GM23338 (cell line): Measurements from ENCODE around the gene STK39. TPM values are rescaled to one million over a fixed set of nuclear protein-coding genes. Genes with fewer than 3 reads are reported as not detected.

Experiments
- ATAC-seq: fragments of 200-7000 bp; cut with Tn5 transposase; 3 replicates; pipeline ENCODE4 v1.9.1; 2020
- DNase-seq: peaks from one replicate; pipeline ENCODE4 v3.0.0-alpha.2; 2015; ENCODE audit warnings: low spot score
- H2AFZ ChIP-seq: fragments of 200-600 bp; sonication (generic); 2 replicates; pipeline ENCODE4 v1.8.0; 2016; ENCODE audit warnings: antibody characterized with exemption, mild to moderate bottlenecking, moderate library complexity
- H3F3A ChIP-seq: fragments of 200-600 bp; sonication (generic); replicated peaks from 2 replicates; pipeline ENCODE4 v1.8.0; 2017; ENCODE audit warnings: antibody characterized with exemption, mixed run types, low read depth
- H3K27ac ChIP-seq: fragments of 200-600 bp; sonication (generic); 2 replicates; pipeline ENCODE4 v1.6.1; 2016; ENCODE audit warnings: low read depth
- H3K27me3 ChIP-seq: fragments of 200-600 bp; sonication (generic); 2 replicates; pipeline ENCODE4 v1.8.0; 2016; ENCODE audit warnings: mild to moderate bottlenecking, mixed run types, moderate library complexity; ENCODE audit not compliant: insufficient read depth
- H3K36me3 ChIP-seq: fragments of 200-600 bp; sonication (generic); 2 replicates; pipeline ENCODE4 v1.8.0; 2016; ENCODE audit warnings: mild to moderate bottlenecking; ENCODE audit not compliant: insufficient read depth
- H3K4me1 ChIP-seq: fragments of 200-600 bp; sonication (generic); 2 replicates; pipeline ENCODE4 v1.8.0; 2016; ENCODE audit warnings: mild to moderate bottlenecking, moderate library complexity; ENCODE audit not compliant: insufficient read depth
- H3K4me2 ChIP-seq: fragments of 200-600 bp; sonication (generic); 2 replicates; pipeline ENCODE4 v1.7.1; 2017; ENCODE audit warnings: mixed run types
- H3K4me3 ChIP-seq: fragments of 200-600 bp; sonication (generic); 2 replicates; pipeline ENCODE4 v1.6.1; 2016; ENCODE audit warnings: mixed run types
- H3K79me2 ChIP-seq: fragments of 200-600 bp; sonication (generic); replicated peaks from 2 replicates; pipeline ENCODE4 v1.8.0; 2017; ENCODE audit warnings: mild to moderate bottlenecking; ENCODE audit not compliant: insufficient read depth
- H3K9me2 ChIP-seq: fragments of 200-600 bp; sonication (generic); 2 replicates; pipeline ENCODE4 v1.8.0; 2017; ENCODE audit not compliant: insufficient read depth
- H4K20me1 ChIP-seq: fragments of 200-600 bp; sonication (generic); replicated peaks from 2 replicates; pipeline ENCODE4 v1.8.0; 2017; ENCODE audit warnings: mild to moderate bottlenecking; ENCODE audit not compliant: insufficient read depth
- H3K27ac Mint-ChIP-seq: 2 replicates; pipeline ENCODE4 v1.8.0; 2020; ENCODE audit warnings: inconsistent platforms, mild to moderate bottlenecking, moderate library complexity, mixed read lengths
- H3K27me3 Mint-ChIP-seq: 3 replicates; pipeline ENCODE4 v1.8.0; 2022; ENCODE audit warnings: low read depth, mild to moderate bottlenecking, moderate library complexity, mixed read lengths, inconsistent platforms; ENCODE audit not compliant: insufficient read depth, poor library complexity
- H3K36me3 Mint-ChIP-seq: 3 replicates; pipeline ENCODE4 v1.8.0; 2021; ENCODE audit warnings: low read depth, mild to moderate bottlenecking, inconsistent platforms, moderate library complexity, mixed read lengths
- H3K4me1 Mint-ChIP-seq: 3 replicates; pipeline ENCODE4 v1.8.0; 2020; ENCODE audit warnings: mild to moderate bottlenecking, inconsistent platforms, mixed read lengths
- H3K4me3 Mint-ChIP-seq: 3 replicates; pipeline ENCODE4 v1.8.0; 2021; ENCODE audit warnings: moderate library complexity, mild to moderate bottlenecking, inconsistent platforms, mixed read lengths
- H3K9me3 Mint-ChIP-seq: 3 replicates; pipeline ENCODE4 v1.8.0; 2020; ENCODE audit warnings: moderate library complexity, mild to moderate bottlenecking, inconsistent platforms, mixed read lengths
- CREB1 ChIP-seq: fragments of 250-450 bp; sonication (Bioruptor Pico); IDR thresholded peaks from 2 replicates; pipeline ENCODE4 v1.5.0; 2020; ENCODE audit warnings: low read depth, mild to moderate bottlenecking, moderate library complexity
- EZH2 ChIP-seq: fragments of 200-600 bp; sonication (generic); IDR thresholded peaks from one replicate; pipeline ENCODE4 v1.8.0; 2017; ENCODE audit warnings: antibody characterized with exemption, mild to moderate bottlenecking, low read depth; ENCODE audit not compliant: unreplicated experiment
- EZH2phosphoT487 ChIP-seq: fragments of 200-600 bp; sonication (generic); IDR thresholded peaks from one replicate; pipeline ENCODE4 v1.8.1; 2018; ENCODE audit warnings: antibody characterized with exemption; ENCODE audit not compliant: unreplicated experiment
- JUNB ChIP-seq: IDR thresholded peaks from one replicate; pipeline ENCODE4 v1.6.1; 2016; ENCODE audit warnings: antibody characterized with exemption; ENCODE audit not compliant: unreplicated experiment
- NANOG ChIP-seq: IDR thresholded peaks from 2 replicates; pipeline ENCODE4 v1.6.1; 2016; ENCODE audit warnings: antibody characterized with exemption, borderline replicate concordance
- POLR2AphosphoS5 ChIP-seq: IDR thresholded peaks from 2 replicates; pipeline ENCODE4 v1.6.1; 2016; ENCODE audit warnings: antibody characterized with exemption, low read depth
- REST ChIP-seq: IDR thresholded peaks from one replicate; pipeline ENCODE4 v1.6.1; 2018; ENCODE audit warnings: antibody characterized with exemption; ENCODE audit not compliant: unreplicated experiment
- STAT1 ChIP-seq: IDR thresholded peaks from one replicate; pipeline ENCODE4 v1.6.1; 2016; ENCODE audit warnings: antibody characterized with exemption; ENCODE audit not compliant: unreplicated experiment
- ZNF114 ChIP-seq: fragments of 250-450 bp; sonication (Bioruptor Pico); IDR thresholded peaks from 2 replicates; pipeline ENCODE4 v1.5.0; 2020; ENCODE audit warnings: mild to moderate bottlenecking, moderate library complexity
- ZNF331 ChIP-seq: fragments of 250-450 bp; sonication (Bioruptor Pico); IDR thresholded peaks from 2 replicates; pipeline ENCODE4 v1.5.0; 2020; ENCODE audit warnings: low read depth, mild to moderate bottlenecking, moderate library complexity
- ZNF462 ChIP-seq: fragments of 250-450 bp; sonication (Bioruptor Pico); IDR thresholded peaks from 2 replicates; pipeline ENCODE4 v1.5.0; 2020; ENCODE audit warnings: mild to moderate bottlenecking, moderate library complexity
- polyA plus RNA-seq: library from polyadenylated mRNA; unstranded; fragments of >200 nt; fragmentation: Nextera tagmentation; extraction: Ambion mirVana; gene quantifications from 2 replicates; pipeline ENCODE4 v1.2.1, GENCODE V29; 2016
- total RNA-seq: library from RNA; depleted of rRNA; stranded (reverse); fragments of >200 nt; shearing (Covaris generic); gene quantifications from 2 replicates; pipeline ENCODE4 v1.2.3, GENCODE V29; 2014
- TF ChIP-seq, protein P1 (sequence below), 2 experiments: fragments of 200-600 bp in 1 of 2; sonication (generic) in 1 of 2; conservative IDR thresholded peaks; 2 replicates each; pipeline versions ENCODE4 v1.5.1 to v1.6.1; 2016 to 2017; ENCODE audit warnings: antibody characterized with exemption in 2 of 2, low read depth in 2 of 2, mild to moderate bottlenecking in 2 of 2, moderate library complexity in 1 of 2
- TF ChIP-seq, protein P2 (sequence below): IDR thresholded peaks from 2 replicates; pipeline ENCODE4 v1.6.1; 2016; ENCODE audit warnings: antibody characterized with exemption

STK39 gene
- total and polyA plus RNA-seq, 2 experiments from 2014 or later: 9.5 to 16.9 TPM

GRCh38 chr2:167962436-167963226 lies 284.8 kb downstream of the STK39 start:
- Histone ChIP-seq H3K4me3 (no peak overlapping the region), H3K4me1 (peaks cover 8% of the 10 kb centered on the region; the same call in 1 of the 2 replicates), H3K27me3 (no peaks in the 10 kb centered on the region), H3K9me2 (no peaks in the 10 kb centered on the region), H3K36me3 (no peaks in the 10 kb centered on the region), H2AFZ (no peak overlapping the region), H3F3A (no peaks in the 10 kb centered on the region), H3K27ac (no peak overlapping the region), H3K4me2 (no peak overlapping the region), H3K79me2 (no peaks in the 10 kb centered on the region), H4K20me1 (no peaks in the 10 kb centered on the region)
- no peaks in the 10 kb centered on the region for H3K27me3 Mint-ChIP-seq
- DNase-seq (no peak), ATAC-seq (no peak)
- peaks cover 22% of the 10 kb centered on the region for H3K4me1 Mint-ChIP-seq
- H3K9me3 Mint-ChIP-seq: no peaks in the 10 kb centered on the region
- H3K4me3 Mint-ChIP-seq: no peak overlapping the region
- peak overlapping the region; percentile 17; the same call in 1 of the 2 replicates for H3K27ac Mint-ChIP-seq
- H3K36me3 Mint-ChIP-seq: no peaks in the 10 kb centered on the region
- TF ChIP-seq ZNF462 (CRISPR knock-in tag): no peak
- no peak for TF ChIP-seq EZH2phosphoT487
- no peak for TF ChIP-seq EZH2
- TF ChIP-seq NANOG: no peak
- TF ChIP-seq ZNF114 (CRISPR knock-in tag): no peak
- TF ChIP-seq, protein P1, sequence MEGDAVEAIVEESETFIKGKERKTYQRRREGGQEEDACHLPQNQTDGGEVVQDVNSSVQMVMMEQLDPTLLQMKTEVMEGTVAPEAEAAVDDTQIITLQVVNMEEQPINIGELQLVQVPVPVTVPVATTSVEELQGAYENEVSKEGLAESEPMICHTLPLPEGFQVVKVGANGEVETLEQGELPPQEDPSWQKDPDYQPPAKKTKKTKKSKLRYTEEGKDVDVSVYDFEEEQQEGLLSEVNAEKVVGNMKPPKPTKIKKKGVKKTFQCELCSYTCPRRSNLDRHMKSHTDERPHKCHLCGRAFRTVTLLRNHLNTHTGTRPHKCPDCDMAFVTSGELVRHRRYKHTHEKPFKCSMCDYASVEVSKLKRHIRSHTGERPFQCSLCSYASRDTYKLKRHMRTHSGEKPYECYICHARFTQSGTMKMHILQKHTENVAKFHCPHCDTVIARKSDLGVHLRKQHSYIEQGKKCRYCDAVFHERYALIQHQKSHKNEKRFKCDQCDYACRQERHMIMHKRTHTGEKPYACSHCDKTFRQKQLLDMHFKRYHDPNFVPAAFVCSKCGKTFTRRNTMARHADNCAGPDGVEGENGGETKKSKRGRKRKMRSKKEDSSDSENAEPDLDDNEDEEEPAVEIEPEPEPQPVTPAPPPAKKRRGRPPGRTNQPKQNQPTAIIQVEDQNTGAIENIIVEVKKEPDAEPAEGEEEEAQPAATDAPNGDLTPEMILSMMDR (conservative IDR thresholded peaks at IDR 0.05; ENCODE audit: low read depth in 2 of 2): no peak
- TF ChIP-seq ZNF331 (CRISPR knock-in tag): no peak
- TF ChIP-seq, protein P2, sequence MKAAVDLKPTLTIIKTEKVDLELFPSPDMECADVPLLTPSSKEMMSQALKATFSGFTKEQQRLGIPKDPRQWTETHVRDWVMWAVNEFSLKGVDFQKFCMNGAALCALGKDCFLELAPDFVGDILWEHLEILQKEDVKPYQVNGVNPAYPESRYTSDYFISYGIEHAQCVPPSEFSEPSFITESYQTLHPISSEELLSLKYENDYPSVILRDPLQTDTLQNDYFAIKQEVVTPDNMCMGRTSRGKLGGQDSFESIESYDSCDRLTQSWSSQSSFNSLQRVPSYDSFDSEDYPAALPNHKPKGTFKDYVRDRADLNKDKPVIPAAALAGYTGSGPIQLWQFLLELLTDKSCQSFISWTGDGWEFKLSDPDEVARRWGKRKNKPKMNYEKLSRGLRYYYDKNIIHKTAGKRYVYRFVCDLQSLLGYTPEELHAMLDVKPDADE: no peak
- TF ChIP-seq JUNB: no peak
- no peak for TF ChIP-seq CREB1 (CRISPR knock-in tag)
- TF ChIP-seq REST: no peak
- TF ChIP-seq POLR2AphosphoS5: no peak
- TF ChIP-seq STAT1: no peak
